ENCODE data around the gene PDGFD.

The PDGFD gene

DNA sequence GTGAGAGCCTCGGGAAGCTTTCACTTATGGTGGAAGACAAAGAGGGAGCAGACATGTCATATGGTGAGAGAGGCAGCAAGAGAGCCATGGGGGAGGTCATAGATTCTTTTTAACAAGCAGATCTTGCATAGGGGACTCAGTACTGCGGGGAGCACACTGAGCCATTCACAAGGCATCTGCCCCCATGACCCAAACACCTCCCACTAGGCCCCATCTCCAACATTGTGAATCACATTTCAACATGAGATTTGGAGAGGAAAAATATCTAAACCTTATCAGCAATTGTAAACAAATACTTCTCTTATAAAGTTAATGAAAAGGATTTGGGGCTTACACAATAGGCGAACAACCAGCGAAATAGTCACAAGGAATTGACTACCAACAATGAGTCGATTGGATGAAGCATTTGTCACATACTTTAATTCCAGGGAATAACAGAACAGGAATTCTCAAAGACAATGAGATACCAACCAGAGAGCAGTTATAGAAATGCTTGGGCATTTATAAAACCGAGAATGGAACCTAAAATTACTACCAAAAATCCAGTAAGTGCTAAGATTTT lies 120.2 kb downstream of the PDGFD start:
- Mint-ChIP-seq H3K9me3 (no peaks in the 10 kb centered on the region), H3K27me3 (no peaks in the 10 kb centered on the region), H3K27ac (no peak overlapping the region), H3K4me1 (ENCODE audit: low read depth) (no peaks in the 10 kb centered on the region), H3K36me3 (ENCODE audit: low read depth) (no peaks in the 10 kb centered on the region), H3K4me3 (no peak overlapping the region)
- intact Hi-C loops (cut with micrococcal nuclease) = no loop called here

DNA sequence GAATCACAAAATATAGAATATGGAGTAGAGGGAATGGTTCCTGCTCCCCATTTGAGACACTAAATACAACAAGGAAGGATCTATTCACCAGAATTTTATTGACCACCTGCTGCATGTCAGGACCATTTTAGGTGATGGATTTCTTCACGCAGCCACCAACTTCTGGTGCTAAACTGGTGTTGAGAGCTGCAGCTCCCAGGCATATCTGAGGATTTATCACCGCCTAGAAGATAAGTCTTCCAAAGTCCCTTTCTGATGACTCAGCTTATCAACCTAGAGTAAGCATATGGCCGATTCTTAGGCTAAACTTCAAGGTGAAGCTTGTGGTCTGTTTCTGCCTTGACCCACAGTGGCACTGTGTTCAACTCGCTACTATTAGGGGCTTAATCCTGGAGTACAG lies 120.8 kb downstream of the PDGFD start:
- Mint-ChIP-seq H3K36me3 (ENCODE audit: low read depth) (no peaks in the 10 kb centered on the region), H3K27ac (no peak overlapping the region), H3K27me3 (no peaks in the 10 kb centered on the region), H3K9me3 (no peaks in the 10 kb centered on the region), H3K4me1 (ENCODE audit: low read depth) (no peaks in the 10 kb centered on the region), H3K4me3 (no peak overlapping the region)
- intact Hi-C loops (cut with micrococcal nuclease) = no loop called here

DNA sequence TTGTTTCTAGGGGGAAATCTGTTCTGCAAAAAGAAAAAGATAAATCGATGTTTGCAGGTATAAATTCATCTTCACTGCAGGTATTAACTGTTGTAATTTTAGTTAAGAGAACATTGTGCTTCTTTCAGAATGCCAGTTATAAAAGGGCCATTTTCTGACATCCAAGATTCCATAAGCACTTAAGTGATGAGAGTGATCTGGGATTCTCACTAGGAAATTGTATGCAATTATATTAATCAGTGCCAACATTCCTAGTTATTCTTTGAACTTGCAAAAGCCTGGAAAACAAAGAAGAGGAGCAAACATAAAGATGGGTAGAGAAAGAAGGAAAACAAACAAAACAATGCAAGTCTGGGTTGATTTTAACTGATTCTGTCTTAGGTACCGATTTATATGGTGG lies 122.2 kb downstream of the PDGFD start:
- intact Hi-C loops (cut with micrococcal nuclease) = no loop called here

DNA sequence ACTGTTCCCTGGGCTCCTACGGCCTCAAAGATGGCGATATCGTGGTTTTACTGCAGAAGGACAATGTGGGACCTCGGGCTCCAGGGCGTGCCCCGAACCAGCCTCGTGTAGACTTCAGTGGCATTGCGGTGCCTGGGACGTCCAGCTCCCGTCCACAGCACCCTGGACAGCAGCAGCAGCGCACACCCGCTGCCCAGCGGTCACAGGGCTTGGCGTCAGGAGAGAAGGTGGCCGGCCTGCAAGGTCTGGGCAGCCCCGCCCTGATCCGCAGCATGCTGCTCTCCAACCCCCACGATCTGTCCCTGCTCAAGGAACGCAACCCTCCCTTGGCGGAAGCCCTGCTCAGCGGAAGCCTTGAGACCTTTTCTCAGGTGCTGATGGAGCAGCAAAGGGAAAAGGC lies 127.0 kb downstream of the PDGFD start:
- H3K36me3 Mint-ChIP-seq (ENCODE audit: low read depth) = no peaks in the 10 kb centered on the region
- no peaks in the 10 kb centered on the region for H3K27me3 Mint-ChIP-seq
- no peaks in the 10 kb centered on the region for H3K4me1 Mint-ChIP-seq (ENCODE audit: low read depth)
- peaks cover 13% of the 10 kb centered on the region for H3K9me3 Mint-ChIP-seq
- H3K4me3 Mint-ChIP-seq = no peak overlapping the region
- no peak overlapping the region for H3K27ac Mint-ChIP-seq
- intact Hi-C loops (cut with micrococcal nuclease) = no loop called here

More for the DNA sequence above, 122.2 kb downstream of the PDGFD start:
- no peak overlapping the region for H3K4me3 Mint-ChIP-seq
- H3K36me3 Mint-ChIP-seq (ENCODE audit: low read depth) = no peaks in the 10 kb centered on the region
- peaks cover 9% of the 10 kb centered on the region for H3K9me3 Mint-ChIP-seq
- H3K27me3 Mint-ChIP-seq = no peaks in the 10 kb centered on the region
- H3K4me1 Mint-ChIP-seq (ENCODE audit: low read depth) = no peaks in the 10 kb centered on the region
- H3K27ac Mint-ChIP-seq = no peak overlapping the region

DNA sequence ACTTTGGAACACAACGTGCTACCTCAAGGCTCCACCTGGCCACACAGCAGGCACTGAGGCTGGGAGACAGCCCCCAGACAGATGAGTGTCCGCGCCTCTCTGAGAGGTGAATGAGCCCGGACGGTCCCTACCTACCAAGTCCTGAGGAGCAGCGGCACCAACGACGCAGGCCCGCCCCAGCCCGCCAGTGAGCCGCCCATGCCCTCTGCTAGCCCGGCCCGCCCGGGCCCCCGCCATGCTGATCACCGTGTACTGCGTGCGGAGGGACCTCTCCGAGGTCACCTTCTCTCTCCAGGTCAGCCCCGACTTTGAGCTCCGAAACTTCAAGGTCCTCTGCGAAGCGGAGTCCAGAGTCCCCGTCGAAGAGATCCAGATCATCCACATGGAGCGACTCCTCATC lies 127.4 kb downstream of the PDGFD start, which contains the start of gene DDI1:
TSS of gene DDI1 (plus strand) at position 53 of the 400 bp plus-strand sequence. CDS start at position 236, 183 bp downstream.
- no peaks in the 10 kb centered on the region for H3K27me3 Mint-ChIP-seq
- H3K36me3 Mint-ChIP-seq (ENCODE audit: low read depth) = no peaks in the 10 kb centered on the region
- intact Hi-C loops (cut with micrococcal nuclease) = no loop called here
- no peak within 1 kb of the TSS for H3K27ac Mint-ChIP-seq
- H3K4me1 Mint-ChIP-seq (ENCODE audit: low read depth) = no peaks in the 10 kb centered on the region
- no peak within 1 kb of the TSS for H3K4me3 Mint-ChIP-seq
- peaks cover 13% of the 10 kb centered on the region for H3K9me3 Mint-ChIP-seq

DNA sequence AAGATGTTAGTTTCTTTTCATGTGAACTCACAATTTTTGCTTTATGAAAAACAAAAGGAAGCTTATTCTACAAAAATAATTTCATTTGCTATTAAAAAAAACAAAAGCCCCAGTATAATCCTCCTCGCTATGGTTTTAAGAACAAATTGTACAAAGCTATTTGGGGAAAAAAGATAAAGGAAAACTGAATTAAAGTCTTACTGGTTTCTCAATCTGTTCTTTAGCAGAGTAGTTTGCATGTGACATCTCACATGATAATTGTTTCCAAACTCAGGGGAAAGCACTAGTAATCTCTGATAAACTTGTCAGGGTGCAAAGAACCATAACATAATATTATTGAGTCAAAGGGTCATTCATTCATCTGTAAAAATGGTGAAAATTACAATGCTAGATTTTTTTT lies 130.4 kb downstream of the PDGFD start:
- H3K4me3 Mint-ChIP-seq = no peak overlapping the region
- no peak overlapping the region for H3K27ac Mint-ChIP-seq
- intact Hi-C loops (cut with micrococcal nuclease) = no loop called here
- H3K27me3 Mint-ChIP-seq = no peaks in the 10 kb centered on the region
- peaks cover 13% of the 10 kb centered on the region for H3K9me3 Mint-ChIP-seq
- H3K36me3 Mint-ChIP-seq (ENCODE audit: low read depth) = no peaks in the 10 kb centered on the region
- no peaks in the 10 kb centered on the region for H3K4me1 Mint-ChIP-seq (ENCODE audit: low read depth)

DNA sequence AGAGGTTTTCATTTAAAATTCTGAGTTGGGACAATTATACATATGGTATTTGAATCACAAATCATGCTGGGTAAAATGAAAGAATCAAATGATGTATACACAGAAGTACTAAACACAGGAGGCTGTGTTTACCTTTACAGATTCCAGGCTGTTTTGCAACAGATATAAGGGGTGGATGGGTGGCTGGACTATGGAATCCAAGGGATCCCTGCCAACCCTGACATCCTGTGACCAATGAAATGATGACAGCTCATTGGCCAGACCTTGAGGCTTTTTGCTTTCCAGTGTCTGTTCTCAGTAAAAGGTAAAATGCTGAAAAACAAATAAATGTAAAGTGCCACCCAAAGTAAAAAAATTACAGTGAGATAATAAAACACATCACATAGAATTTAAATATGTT lies 130.8 kb downstream of the PDGFD start:
- H3K9me3 Mint-ChIP-seq = peaks cover 13% of the 10 kb centered on the region
- no peaks in the 10 kb centered on the region for H3K36me3 Mint-ChIP-seq (ENCODE audit: low read depth)
- no peaks in the 10 kb centered on the region for H3K4me1 Mint-ChIP-seq (ENCODE audit: low read depth)
- no peaks in the 10 kb centered on the region for H3K27me3 Mint-ChIP-seq
- intact Hi-C loops (cut with micrococcal nuclease) = no loop called here
- no peak overlapping the region for H3K27ac Mint-ChIP-seq
- no peak overlapping the region for H3K4me3 Mint-ChIP-seq

DNA sequence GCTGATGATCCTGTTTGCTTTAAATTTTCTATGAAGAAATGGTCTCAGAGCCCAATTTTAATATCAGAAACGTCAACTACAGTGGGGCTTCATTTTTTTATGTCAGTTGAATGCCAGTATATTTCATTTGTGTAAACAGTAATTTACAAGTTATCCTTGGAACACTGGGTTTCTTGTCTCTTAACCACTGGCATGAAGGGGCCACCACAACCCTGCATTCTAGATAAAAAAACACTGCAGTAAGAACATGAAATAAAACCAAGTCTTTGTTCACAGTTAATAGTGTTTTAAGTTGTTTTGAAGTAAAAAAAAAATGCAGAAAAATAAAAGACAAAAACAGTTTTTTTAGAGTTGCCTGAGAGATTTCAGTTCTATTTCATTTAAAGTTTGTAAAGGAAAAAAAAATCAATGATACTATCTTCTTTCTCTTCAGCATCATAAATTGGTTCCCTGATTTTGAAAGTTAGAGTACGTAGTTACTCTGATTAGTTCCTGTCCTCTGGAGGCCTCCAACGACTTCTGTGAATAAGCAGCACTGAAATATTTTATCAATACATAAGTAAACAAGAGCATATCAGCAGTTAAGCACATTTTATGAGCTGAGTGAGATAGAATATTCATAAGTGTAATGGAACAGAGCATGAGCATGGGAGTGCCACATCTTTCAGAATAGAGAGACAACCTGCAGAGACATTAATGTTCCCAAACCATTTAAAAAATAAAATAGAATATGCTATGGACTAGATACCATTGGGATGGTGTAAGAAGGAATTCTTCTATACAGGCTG lies 135.3 kb downstream of the PDGFD start:
- intact Hi-C loops (cut with micrococcal nuclease) = no loop called here
- no peak overlapping the region for H3K4me3 Mint-ChIP-seq
- no peak overlapping the region for H3K27ac Mint-ChIP-seq
- no peaks in the 10 kb centered on the region for H3K9me3 Mint-ChIP-seq
- no peaks in the 10 kb centered on the region for H3K4me1 Mint-ChIP-seq (ENCODE audit: low read depth)
- no peaks in the 10 kb centered on the region for H3K27me3 Mint-ChIP-seq
- H3K36me3 Mint-ChIP-seq (ENCODE audit: low read depth) = no peaks in the 10 kb centered on the region

DNA sequence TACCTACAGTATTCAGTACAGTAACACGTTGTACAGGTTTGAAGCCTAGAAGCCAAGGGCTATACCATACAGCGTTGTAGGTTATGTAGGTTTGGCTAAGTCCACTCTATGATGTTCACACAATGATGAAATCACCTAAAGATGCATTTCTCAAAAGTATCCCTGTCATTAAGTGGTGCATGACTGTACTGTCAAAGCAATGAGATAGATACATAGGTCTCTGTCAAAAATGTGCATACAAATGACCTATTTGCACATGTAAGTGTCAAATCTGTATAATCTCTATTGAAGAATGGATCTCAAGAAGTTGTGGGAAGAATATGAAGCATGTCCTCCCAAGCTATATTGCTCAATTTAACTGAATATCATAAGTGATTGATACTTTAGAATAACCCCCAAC lies 139.4 kb downstream of the PDGFD start:
- H3K27ac Mint-ChIP-seq = no peak overlapping the region

DNA sequence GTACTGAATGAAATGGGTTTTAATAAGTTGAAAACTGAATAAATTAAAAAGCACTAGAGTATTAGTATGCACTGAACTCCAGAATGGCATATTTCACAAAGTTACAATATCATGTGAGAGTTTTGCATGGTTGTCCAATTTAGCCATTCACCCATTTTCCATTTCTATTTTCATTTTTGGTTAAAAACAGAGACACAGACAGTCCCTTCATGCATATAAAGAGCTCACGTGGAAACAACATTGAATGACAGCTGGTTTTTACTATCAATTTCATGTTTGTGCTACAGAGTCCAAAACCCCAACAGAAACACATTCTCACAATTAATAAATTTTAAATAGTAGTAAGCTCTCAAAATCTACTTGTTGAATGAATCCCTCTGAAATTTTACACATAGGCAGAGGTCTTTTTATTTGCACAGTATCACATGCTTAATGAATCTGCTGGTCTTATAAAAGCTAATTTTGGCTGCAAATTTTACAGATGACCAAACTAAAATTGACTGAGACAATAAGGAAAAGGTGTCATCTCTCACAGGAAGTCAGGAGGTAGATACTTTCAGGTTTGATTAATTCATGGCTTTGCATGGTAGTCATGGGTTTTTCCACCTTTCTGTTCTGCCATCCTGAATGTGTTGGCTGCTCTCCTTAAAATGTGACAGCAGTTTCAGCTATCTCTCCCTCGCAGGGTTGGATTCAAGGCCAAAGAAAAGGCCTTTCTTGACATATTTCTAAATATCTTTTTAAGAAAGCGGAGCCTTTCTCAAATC lies 148.1 kb downstream of the PDGFD start:
- no peaks in the 10 kb centered on the region for H3K9me3 Mint-ChIP-seq
- no peaks in the 10 kb centered on the region for H3K4me1 Mint-ChIP-seq (ENCODE audit: low read depth)
- H3K27me3 Mint-ChIP-seq = no peaks in the 10 kb centered on the region
- H3K4me3 Mint-ChIP-seq = no peak overlapping the region
- H3K27ac Mint-ChIP-seq = no peak overlapping the region
- intact Hi-C loops (cut with micrococcal nuclease) = no loop called here
- no peaks in the 10 kb centered on the region for H3K36me3 Mint-ChIP-seq (ENCODE audit: low read depth)

More for the DNA sequence above, 139.4 kb downstream of the PDGFD start:
- intact Hi-C loops (cut with micrococcal nuclease) = no loop called here
- no peaks in the 10 kb centered on the region for H3K4me1 Mint-ChIP-seq (ENCODE audit: low read depth)
- no peak overlapping the region for H3K4me3 Mint-ChIP-seq
- no peaks in the 10 kb centered on the region for H3K9me3 Mint-ChIP-seq
- H3K36me3 Mint-ChIP-seq (ENCODE audit: low read depth) = no peaks in the 10 kb centered on the region
- H3K27me3 Mint-ChIP-seq = no peaks in the 10 kb centered on the region

DNA sequence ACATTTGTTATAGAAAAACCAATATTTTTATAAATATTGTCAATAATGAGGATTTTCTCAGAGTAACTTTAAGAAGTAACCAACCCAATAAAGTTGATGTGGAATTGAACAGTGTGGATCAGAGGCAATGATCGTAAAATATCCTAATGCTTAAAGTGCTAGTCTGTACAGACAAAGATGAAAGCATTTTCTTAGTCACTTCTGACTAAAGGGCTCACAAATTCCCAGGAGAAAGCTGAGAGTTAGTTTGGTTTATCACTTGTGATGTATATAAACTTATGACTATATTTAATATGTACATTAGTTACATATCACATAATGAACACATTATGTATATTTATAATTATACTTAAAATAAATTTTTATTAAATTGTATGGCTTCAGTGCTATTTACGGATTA lies 152.9 kb downstream of the PDGFD start:
- H3K4me1 Mint-ChIP-seq (ENCODE audit: low read depth) = no peaks in the 10 kb centered on the region
- intact Hi-C loops (cut with micrococcal nuclease) = no loop called here
- H3K27ac Mint-ChIP-seq = no peak overlapping the region
- H3K9me3 Mint-ChIP-seq = no peaks in the 10 kb centered on the region
- H3K4me3 Mint-ChIP-seq = no peak overlapping the region
- H3K27me3 Mint-ChIP-seq = no peaks in the 10 kb centered on the region
- no peaks in the 10 kb centered on the region for H3K36me3 Mint-ChIP-seq (ENCODE audit: low read depth)

DNA sequence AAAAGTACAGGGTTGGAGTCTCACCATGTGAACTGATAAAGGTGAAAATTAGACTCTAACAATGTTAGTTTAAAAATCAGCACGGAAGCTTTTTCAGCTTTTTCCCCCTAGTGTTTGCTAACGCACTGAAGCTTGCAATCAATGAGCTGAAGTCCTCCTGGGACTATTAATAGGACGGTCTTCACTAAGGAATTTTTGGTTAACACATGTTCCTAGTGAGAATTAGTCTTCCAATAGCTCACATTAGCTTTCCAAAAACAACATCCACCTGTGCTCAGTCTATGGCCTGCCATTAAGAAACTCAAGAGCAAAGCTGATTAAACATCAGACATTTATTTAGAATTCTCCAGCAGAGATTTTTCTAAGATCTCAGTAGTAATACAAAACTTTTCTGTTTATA lies 154.2 kb downstream of the PDGFD start:
- no peak overlapping the region for H3K4me3 Mint-ChIP-seq
- no peaks in the 10 kb centered on the region for H3K9me3 Mint-ChIP-seq
- H3K27ac Mint-ChIP-seq = no peak overlapping the region
- no peaks in the 10 kb centered on the region for H3K4me1 Mint-ChIP-seq (ENCODE audit: low read depth)
- intact Hi-C loops (cut with micrococcal nuclease) = no loop called here
- H3K36me3 Mint-ChIP-seq (ENCODE audit: low read depth) = no peaks in the 10 kb centered on the region
- no peaks in the 10 kb centered on the region for H3K27me3 Mint-ChIP-seq

DNA sequence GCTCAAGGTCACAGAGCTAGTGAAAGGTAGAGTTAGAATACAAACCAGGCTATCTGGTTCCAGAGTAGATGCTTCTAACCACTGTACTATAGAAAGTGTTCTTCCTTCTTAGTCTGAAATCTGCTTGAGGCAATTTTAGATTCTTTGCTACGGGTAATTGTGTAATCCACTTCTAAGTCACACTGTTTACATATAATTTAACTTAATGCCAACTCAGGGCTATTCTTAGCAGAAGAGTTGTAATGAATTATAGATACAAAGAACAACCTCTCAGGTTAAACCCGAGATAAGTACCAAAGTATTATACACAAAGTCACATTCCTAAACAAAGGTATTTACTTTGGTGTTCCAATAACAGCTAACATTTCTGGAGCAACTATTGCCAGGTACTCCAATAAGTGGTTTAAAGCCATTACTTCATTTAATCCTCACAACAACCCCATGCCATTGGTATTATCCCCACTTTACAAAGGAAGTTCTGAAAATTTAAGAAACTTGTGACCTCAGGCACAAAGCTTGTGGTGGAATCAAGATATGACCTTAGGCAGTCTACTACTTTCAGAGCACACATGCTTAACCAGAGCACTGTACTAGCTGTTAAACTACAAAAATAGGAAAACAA lies 158.6 kb downstream of the PDGFD start:
- Mint-ChIP-seq H3K36me3 (ENCODE audit: low read depth) (no peaks in the 10 kb centered on the region), H3K27me3 (no peaks in the 10 kb centered on the region), H3K27ac (no peak overlapping the region), H3K4me3 (no peak overlapping the region), H3K9me3 (no peaks in the 10 kb centered on the region), H3K4me1 (ENCODE audit: low read depth) (no peaks in the 10 kb centered on the region)
- intact Hi-C loops (cut with micrococcal nuclease) = no loop called here

DNA sequence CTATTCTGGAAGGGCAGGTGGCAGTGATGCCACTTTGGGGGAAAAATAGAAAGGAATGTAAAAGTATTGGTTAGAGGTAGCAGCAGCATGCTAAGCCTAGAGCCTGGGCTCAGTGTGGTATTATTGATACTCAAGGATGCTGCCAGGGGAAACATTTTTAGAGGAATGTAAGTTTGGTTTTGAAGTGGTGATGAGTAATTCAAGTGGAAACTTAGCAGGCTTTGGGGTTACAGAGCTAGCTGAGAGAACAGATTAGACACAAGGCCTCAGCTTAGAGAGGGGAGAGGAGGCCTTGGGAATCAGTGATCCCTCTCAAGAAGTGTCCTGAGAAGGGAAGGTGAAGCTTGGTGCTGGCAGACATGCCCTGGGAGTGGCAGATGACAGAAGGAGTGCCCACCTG lies 160.5 kb downstream of the PDGFD start:
- no peaks in the 10 kb centered on the region for H3K36me3 Mint-ChIP-seq (ENCODE audit: low read depth)
- no peak overlapping the region for H3K27ac Mint-ChIP-seq
- intact Hi-C loops (cut with micrococcal nuclease) = no loop called here
- H3K4me1 Mint-ChIP-seq (ENCODE audit: low read depth) = no peaks in the 10 kb centered on the region
- no peak overlapping the region for H3K4me3 Mint-ChIP-seq
- H3K9me3 Mint-ChIP-seq = no peaks in the 10 kb centered on the region
- H3K27me3 Mint-ChIP-seq = no peaks in the 10 kb centered on the region

All from dendritic cell treated with granulocyte-macrophage colony-stimulating factor and Interleukin-4, amounts not matched to agents 40 ng/mL and 50 ng/mL, for 4 days (primary cell).